Activated CD4-positive, alpha-beta memory T cell treated with anti-CD3 and anti-CD28 coated beads for 36 hours (primary cell): ENCODE data around the gene SEMA3D. TPM values are rescaled to one million over a fixed set of nuclear protein-coding genes. Genes with fewer than 3 reads are reported as not detected.

Experiments used
- CTCF ChIA-PET: fragments of 350-600 bp; sonication (Branson Sonifier 250); formaldehyde crosslinking; loops from one replicate; lab custom pipeline; 2021; ENCODE audit warnings: antibody characterized with exemption, inconsistent platforms; lab: Charles Lee
- POLR2A ChIA-PET: fragments of 350-600 bp; sonication (Branson Sonifier 250); formaldehyde crosslinking; loops from one replicate; lab custom pipeline; 2021; ENCODE audit warnings: antibody characterized with exemption; lab: Charles Lee
- DNase-seq: peaks from one replicate; pipeline ENCODE4 v3.0.0-alpha.2; 2020
- H3K27ac Mint-ChIP-seq: one replicate; pipeline ENCODE4 v1.8.0; 2021; ENCODE audit warnings: mixed read lengths
- H3K27me3 Mint-ChIP-seq: one replicate; pipeline ENCODE4 v1.8.0; 2021; ENCODE audit warnings: mixed read lengths
- H3K36me3 Mint-ChIP-seq: one replicate; pipeline ENCODE4 v1.8.0; 2021; ENCODE audit warnings: mixed read lengths
- H3K4me1 Mint-ChIP-seq: one replicate; pipeline ENCODE4 v1.8.0; 2021; ENCODE audit warnings: low read depth, mixed read lengths
- H3K4me3 Mint-ChIP-seq: one replicate; pipeline ENCODE4 v1.8.0; 2021; ENCODE audit warnings: mild to moderate bottlenecking, mixed read lengths
- H3K9me3 Mint-ChIP-seq: one replicate; pipeline ENCODE4 v1.8.0; 2021; ENCODE audit warnings: mixed read lengths
- intact Hi-C: fragments of 100-400 bp; cut with micrococcal nuclease; formaldehyde crosslinking; loops from one replicate; pipeline ENCODE4 v1.15.1; 2023
- total RNA-seq, 2 experiments: library from RNA; stranded (reverse); gene quantifications; one replicate each; pipeline ENCODE4 v1.2.3, GENCODE V29; 2021

Gene SEMA3D
- total RNA-seq, 2 experiments from 2014 or later = not detected

DNA sequence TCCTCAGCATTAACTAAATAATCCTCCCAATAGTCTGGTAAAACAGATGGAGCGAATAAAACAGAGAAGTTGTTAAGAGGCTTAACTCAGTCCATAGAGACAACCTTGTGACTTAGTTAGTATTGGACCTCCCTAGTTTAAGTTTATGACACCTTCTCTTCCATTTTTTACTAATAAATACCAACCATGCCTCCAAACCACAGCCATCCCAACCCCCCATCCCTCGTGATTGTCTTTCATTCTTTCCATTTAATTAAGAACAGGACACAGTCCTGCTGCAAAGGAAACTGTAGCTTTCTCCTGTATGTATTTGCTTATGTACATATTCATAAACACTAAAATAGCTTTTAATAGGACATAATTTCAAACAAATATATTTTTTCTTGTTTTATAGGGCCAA is 238.2 kb downstream of the SEMA3D start:
- ChIA-PET CTCF (no interaction called here), POLR2A (no interaction called here)
- intact Hi-C loops = no loop called here
- no peak overlapping the region for H3K27ac Mint-ChIP-seq
- H3K27me3 Mint-ChIP-seq = no peaks in the 10 kb centered on the region
- DNase-seq = no peak
- no peaks in the 10 kb centered on the region for H3K36me3 Mint-ChIP-seq
- no peak overlapping the region for H3K4me3 Mint-ChIP-seq
- no peaks in the 10 kb centered on the region for H3K9me3 Mint-ChIP-seq
- no peaks in the 10 kb centered on the region for H3K4me1 Mint-ChIP-seq

DNA sequence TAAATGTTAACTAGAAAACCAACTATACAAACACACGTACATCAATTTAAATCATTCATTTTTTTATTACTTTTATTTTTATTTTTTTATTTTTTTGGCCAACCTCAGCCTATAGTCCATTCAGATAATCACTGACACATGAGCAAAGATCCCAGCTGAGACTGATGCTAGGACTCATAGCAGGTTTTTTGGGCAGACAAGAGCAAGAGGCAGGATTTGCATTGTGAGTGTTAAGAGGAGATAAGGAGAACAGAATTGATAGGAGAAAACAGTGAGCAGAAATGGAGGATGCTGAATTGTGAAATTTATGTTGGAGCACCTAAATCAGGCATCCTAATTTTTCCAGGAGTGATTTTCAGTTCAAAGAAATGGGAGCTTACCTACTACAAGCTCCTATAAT is 240.3 kb downstream of the SEMA3D start:
- H3K27me3 Mint-ChIP-seq = no peaks in the 10 kb centered on the region
- CTCF ChIA-PET = no interaction called here
- no peak overlapping the region for H3K4me3 Mint-ChIP-seq
- H3K27ac Mint-ChIP-seq = no peak overlapping the region
- intact Hi-C loops = no loop called here
- no peaks in the 10 kb centered on the region for H3K36me3 Mint-ChIP-seq
- no peak for DNase-seq
- POLR2A ChIA-PET = no interaction called here
- H3K4me1 Mint-ChIP-seq = no peaks in the 10 kb centered on the region
- no peaks in the 10 kb centered on the region for H3K9me3 Mint-ChIP-seq
